ENCODE data around the gene SORT1. TPM values are rescaled to one million over a fixed set of nuclear protein-coding genes. Genes with fewer than 3 reads are reported as not detected.

The SORT1 gene
- polyA plus RNA-seq, 2 donors, result 25.3 to 34.9 TPM

- H3K36me3 ChIP-seq (ENCODE audit: control insufficient read depth in 2 of 2, insufficient read depth in 2 of 2, low read length in 1 of 2), result no peaks in the 10 kb centered on the region
- peak within 1 kb of the TSS; percentile 92 to 99 for H3K4me3 ChIP-seq (ENCODE audit: low read depth in 1 of 2, low read length in 2 of 2)
- no peaks in the 10 kb centered on the region for H3K27me3 ChIP-seq (ENCODE audit: control insufficient read depth in 1 of 2, insufficient read depth in 2 of 2, low read length in 2 of 2)
- no peaks in the 10 kb centered on the region for H3K4me1 ChIP-seq (ENCODE audit: control insufficient read depth in 2 of 2, insufficient read depth in 2 of 2, low read length in 1 of 2)
- no peaks in the 10 kb centered on the region for H3K9me3 ChIP-seq (ENCODE audit: control insufficient read depth in 2 of 2, insufficient read depth in 1 of 2, low read depth in 1 of 2, low read length in 1 of 2)
- 0% methylated on average over 50 of the region's 50 CpGs for WGBS, 2 donors
- H3K27ac ChIP-seq (ENCODE audit: low read depth in 2 of 2, low read length in 1 of 2), result peak within 1 kb of the TSS; percentile 95 to 99
Measured at GRCh38 chr1:109426281-109427170, 28.8 kb upstream of the SORT1 start, which contains the start of gene PSMA5. PSMA5 (minus strand) TSS chr1:109426448; CDS start chr1:109426330, 118 bp downstream.

- no peaks in the 10 kb centered on the region for H3K9me3 ChIP-seq (ENCODE audit: control insufficient read depth in 2 of 2, insufficient read depth in 1 of 2, low read depth in 1 of 2, low read length in 1 of 2)
- WGBS, 2 donors, result 1% methylated on average over 32 of the region's 32 CpGs
- no peaks in the 10 kb centered on the region for H3K27me3 ChIP-seq (ENCODE audit: control insufficient read depth in 1 of 2, insufficient read depth in 2 of 2, low read length in 2 of 2)
Measured at GRCh38 chr1:109425391-109426280, 27.9 kb upstream of the SORT1 start.

GRCh38 chr1:109423498-109423897, 25.8 kb upstream of the SORT1 start:
- H3K36me3 ChIP-seq (ENCODE audit: control insufficient read depth in 2 of 2, insufficient read depth in 2 of 2, low read length in 1 of 2), result peaks cover 4 to 6% of the 10 kb centered on the region in 2 donors
- no peak overlapping the region for H3K4me3 ChIP-seq (ENCODE audit: low read depth in 1 of 2, low read length in 2 of 2)
- no peaks in the 10 kb centered on the region for H3K9me3 ChIP-seq (ENCODE audit: control insufficient read depth in 2 of 2, insufficient read depth in 1 of 2, low read depth in 1 of 2, low read length in 1 of 2)
- no peak overlapping the region for H3K27ac ChIP-seq (ENCODE audit: low read depth in 2 of 2, low read length in 1 of 2)
- WGBS, 2 donors, result 61 to 64% methylated on average over 2 of the region's 2 CpGs
- no peaks in the 10 kb centered on the region for H3K27me3 ChIP-seq (ENCODE audit: control insufficient read depth in 1 of 2, insufficient read depth in 2 of 2, low read length in 2 of 2)
- H3K4me1 ChIP-seq (ENCODE audit: control insufficient read depth in 2 of 2, insufficient read depth in 2 of 2, low read length in 1 of 2), result no peaks in the 10 kb centered on the region

More at GRCh38 chr1:109425391-109426280, 27.9 kb upstream of the SORT1 start:
- Histone ChIP-seq H3K36me3 (ENCODE audit: control insufficient read depth in 2 of 2, insufficient read depth in 2 of 2, low read length in 1 of 2) (peaks cover 4 to 5% of the 10 kb centered on the region in 2 donors), H3K4me3 (ENCODE audit: low read depth in 1 of 2, low read length in 2 of 2) (peak overlapping the region; percentile 92 to 99), H3K27ac (ENCODE audit: low read depth in 2 of 2, low read length in 1 of 2) (peak overlapping the region; percentile 95 to 99), H3K4me1 (ENCODE audit: control insufficient read depth in 2 of 2, insufficient read depth in 2 of 2, low read length in 1 of 2) (no peaks in the 10 kb centered on the region)

- Histone ChIP-seq H3K9me3 (ENCODE audit: control insufficient read depth in 2 of 2, insufficient read depth in 1 of 2, low read depth in 1 of 2, low read length in 1 of 2) (no peaks in the 10 kb centered on the region), H3K36me3 (ENCODE audit: control insufficient read depth in 2 of 2, insufficient read depth in 2 of 2, low read length in 1 of 2) (peaks cover 11 to 24% of the 10 kb centered on the region in 2 donors)
- 81 to 83% methylated on average over 2 of the region's 2 CpGs for WGBS, 2 donors
Measured at GRCh38 chr1:109412551-109412950, 14.8 kb upstream of the SORT1 start.

GRCh38 chr1:109404838-109405237, 7.1 kb upstream of the SORT1 start:
- Histone ChIP-seq H3K9me3 (ENCODE audit: control insufficient read depth in 2 of 2, insufficient read depth in 1 of 2, low read depth in 1 of 2, low read length in 1 of 2) (no peaks in the 10 kb centered on the region), H3K27me3 (ENCODE audit: control insufficient read depth in 1 of 2, insufficient read depth in 2 of 2, low read length in 2 of 2) (no peaks in the 10 kb centered on the region), H3K4me3 (ENCODE audit: low read depth in 1 of 2, low read length in 2 of 2) (no peak overlapping the region), H3K27ac (ENCODE audit: low read depth in 2 of 2, low read length in 1 of 2) (no peak overlapping the region), H3K36me3 (ENCODE audit: control insufficient read depth in 2 of 2, insufficient read depth in 2 of 2, low read length in 1 of 2) (peaks cover 0 to 14% of the 10 kb centered on the region in 2 donors), H3K4me1 (ENCODE audit: control insufficient read depth in 2 of 2, insufficient read depth in 2 of 2, low read length in 1 of 2) (no peaks in the 10 kb centered on the region)
- WGBS, 2 donors, result 80 to 81% methylated on average over 4 of the region's 4 CpGs

More at GRCh38 chr1:109412551-109412950, 14.8 kb upstream of the SORT1 start:
- H3K4me3 ChIP-seq (ENCODE audit: low read depth in 1 of 2, low read length in 2 of 2), result no peak overlapping the region
- H3K4me1 ChIP-seq (ENCODE audit: control insufficient read depth in 2 of 2, insufficient read depth in 2 of 2, low read length in 1 of 2), result no peaks in the 10 kb centered on the region
- no peak overlapping the region for H3K27ac ChIP-seq (ENCODE audit: low read depth in 2 of 2, low read length in 1 of 2)
- H3K27me3 ChIP-seq (ENCODE audit: control insufficient read depth in 1 of 2, insufficient read depth in 2 of 2, low read length in 2 of 2), result no peaks in the 10 kb centered on the region

GRCh38 chr1:109402025-109402424, 4.3 kb upstream of the SORT1 start:
- Histone ChIP-seq H3K27me3 (ENCODE audit: control insufficient read depth in 1 of 2, insufficient read depth in 2 of 2, low read length in 2 of 2) (no peaks in the 10 kb centered on the region), H3K4me3 (ENCODE audit: low read depth in 1 of 2, low read length in 2 of 2) (no peak overlapping the region), H3K9me3 (ENCODE audit: control insufficient read depth in 2 of 2, insufficient read depth in 1 of 2, low read depth in 1 of 2, low read length in 1 of 2) (no peaks in the 10 kb centered on the region), H3K4me1 (ENCODE audit: control insufficient read depth in 2 of 2, insufficient read depth in 2 of 2, low read length in 1 of 2) (no peaks in the 10 kb centered on the region), H3K36me3 (ENCODE audit: control insufficient read depth in 2 of 2, insufficient read depth in 2 of 2, low read length in 1 of 2) (peaks cover 0 to 2% of the 10 kb centered on the region in 2 donors), H3K27ac (ENCODE audit: low read depth in 2 of 2, low read length in 1 of 2) (no peak overlapping the region)

GRCh38 chr1:109400035-109400655, 2.4 kb upstream of the SORT1 start:
- no peak overlapping the region for H3K27ac ChIP-seq (ENCODE audit: low read depth in 2 of 2, low read length in 1 of 2)
- WGBS, 2 donors, result 93 to 96% methylated on average over 3 of the region's 3 CpGs
- no peaks in the 10 kb centered on the region for H3K4me1 ChIP-seq (ENCODE audit: control insufficient read depth in 2 of 2, insufficient read depth in 2 of 2, low read length in 1 of 2)
- no peak overlapping the region for H3K4me3 ChIP-seq (ENCODE audit: low read depth in 1 of 2, low read length in 2 of 2)
- peaks cover 0 to 2% of the 10 kb centered on the region in 2 donors for H3K36me3 ChIP-seq (ENCODE audit: control insufficient read depth in 2 of 2, insufficient read depth in 2 of 2, low read length in 1 of 2)
- H3K9me3 ChIP-seq (ENCODE audit: control insufficient read depth in 2 of 2, insufficient read depth in 1 of 2, low read depth in 1 of 2, low read length in 1 of 2), result no peaks in the 10 kb centered on the region
- H3K27me3 ChIP-seq (ENCODE audit: control insufficient read depth in 1 of 2, insufficient read depth in 2 of 2, low read length in 2 of 2), result no peaks in the 10 kb centered on the region

GRCh38 chr1:109399326-109399957, 1.7 kb upstream of the SORT1 start:
- H3K27ac ChIP-seq (ENCODE audit: low read depth in 2 of 2, low read length in 1 of 2), result no peak overlapping the region
- no peaks in the 10 kb centered on the region for H3K4me1 ChIP-seq (ENCODE audit: control insufficient read depth in 2 of 2, insufficient read depth in 2 of 2, low read length in 1 of 2)
- H3K27me3 ChIP-seq (ENCODE audit: control insufficient read depth in 1 of 2, insufficient read depth in 2 of 2, low read length in 2 of 2), result no peaks in the 10 kb centered on the region
- WGBS, 2 donors, result 31 to 38% methylated on average over 2 of the region's 2 CpGs
- H3K4me3 ChIP-seq (ENCODE audit: low read depth in 1 of 2, low read length in 2 of 2), result no peak overlapping the region
- H3K9me3 ChIP-seq (ENCODE audit: control insufficient read depth in 2 of 2, insufficient read depth in 1 of 2, low read depth in 1 of 2, low read length in 1 of 2), result no peaks in the 10 kb centered on the region
- H3K36me3 ChIP-seq (ENCODE audit: control insufficient read depth in 2 of 2, insufficient read depth in 2 of 2, low read length in 1 of 2), result peaks cover 0 to 2% of the 10 kb centered on the region in 2 donors
